PC-9 (cell line): ENCODE measurements around the gene DNM3. TPM values are rescaled to one million over a fixed set of nuclear protein-coding genes. Genes with fewer than 3 reads are reported as not detected.

Experiments
- BruUV-seq: library from RNA; stranded (reverse); fragments of 400-500 nt; replicated peaks from 2 replicates; lab custom pipeline; 2021; lab: Mats Ljungman, UMichigan
- CTCF ChIA-PET: fragments of 300-600 bp; sonication (Branson Sonifier 250); formaldehyde crosslinking; loops from one replicate; lab custom pipeline; 2022; ENCODE audit warnings: antibody characterized with exemption; lab: Charles Lee
- POLR2A ChIA-PET: fragments of 300-600 bp; sonication (Branson Sonifier 250); formaldehyde crosslinking; loops from one replicate; lab custom pipeline; 2022; ENCODE audit warnings: antibody characterized with exemption; ENCODE audit not compliant: unreplicated experiment; lab: Charles Lee
- DNase-seq, 2 experiments: peaks; one replicate each; pipeline versions ENCODE4 v3.0.0 to v3.0.0-alpha.2; 2015 to 2022; ENCODE audit warnings: mixed read lengths in 1 of 2
- H2AFZ ChIP-seq: fragments of 200-600 bp; sonication (generic); 2 replicates; pipeline ENCODE4 v1.8.1; 2017; ENCODE audit warnings: antibody characterized with exemption
- H3F3A ChIP-seq: fragments of 200-600 bp; sonication (generic); 2 replicates; pipeline ENCODE4 v1.8.1; 2017; ENCODE audit warnings: antibody characterized with exemption, mild to moderate bottlenecking, low read depth; ENCODE audit not compliant: insufficient read depth
- H3K27ac ChIP-seq: fragments of 200-600 bp; sonication (generic); 2 replicates; pipeline ENCODE4 v1.6.1; 2016; ENCODE audit warnings: mixed run types
- H3K27me3 ChIP-seq: fragments of 200-600 bp; sonication (generic); 2 replicates; pipeline ENCODE4 v1.6.1; 2016; ENCODE audit warnings: low read depth, mixed run types; ENCODE audit not compliant: insufficient read depth
- H3K36me3 ChIP-seq: fragments of 200-600 bp; sonication (generic); 2 replicates; pipeline ENCODE4 v1.6.1; 2016; ENCODE audit warnings: low read depth, mixed run types
- H3K4me1 ChIP-seq: fragments of 200-600 bp; sonication (generic); replicated peaks from 2 replicates; pipeline ENCODE4 v1.6.1; 2016; ENCODE audit warnings: mixed run types; ENCODE audit not compliant: insufficient read depth
- H3K4me2 ChIP-seq: fragments of 200-600 bp; sonication (generic); 2 replicates; pipeline ENCODE4 v1.6.1; 2017; ENCODE audit warnings: mixed run types
- H3K4me3 ChIP-seq: fragments of 200-600 bp; sonication (generic); 2 replicates; pipeline ENCODE4 v1.6.1; 2016; ENCODE audit warnings: mixed run types
- H3K79me2 ChIP-seq: fragments of 200-600 bp; sonication (generic); 2 replicates; pipeline ENCODE4 v1.6.1; 2017; ENCODE audit warnings: low read depth, mixed run types
- H3K9me2 ChIP-seq: fragments of 200-600 bp; sonication (generic); 2 replicates; pipeline ENCODE4 v1.8.1; 2017; ENCODE audit warnings: mild to moderate bottlenecking; ENCODE audit not compliant: insufficient read depth
- H3K9me3 ChIP-seq: fragments of 200-600 bp; sonication (generic); 2 replicates; pipeline ENCODE4 v1.8.1; 2016; ENCODE audit warnings: low read depth; ENCODE audit not compliant: insufficient read depth
- H4K20me1 ChIP-seq: fragments of 200-600 bp; sonication (generic); 2 replicates; pipeline ENCODE4 v1.8.1; 2017; ENCODE audit not compliant: insufficient read depth
- CTCF ChIP-seq: fragments of 200-600 bp; sonication (generic); conservative IDR thresholded peaks from 2 replicates; pipeline ENCODE4 v1.6.1; 2017; ENCODE audit warnings: mixed run types, antibody characterized with exemption, mild to moderate bottlenecking, moderate library complexity
- EZH2 ChIP-seq: fragments of 200-600 bp; sonication (generic); IDR thresholded peaks from 2 replicates; pipeline ENCODE4 v1.8.0; 2017; ENCODE audit warnings: antibody characterized with exemption, low read depth
- intact Hi-C: fragments of 100-400 bp; cut with micrococcal nuclease; formaldehyde crosslinking; loops from one replicate; pipeline ENCODE4 v1.10.0; 2022; ENCODE audit not compliant: unreplicated experiment
- total RNA-seq: library from RNA; stranded (reverse); gene quantifications from 2 replicates; pipeline ENCODE4 v1.2.3, GENCODE V29; 2021

DNM3 gene
- total RNA-seq, 1 experiment from 2014 or later = 1.7 TPM

- no peaks in the 10 kb centered on the region for H3K79me2 ChIP-seq
- no peaks in the 10 kb centered on the region; the same call in 1 of the 2 replicates for H3K9me2 ChIP-seq
- TF ChIP-seq EZH2 (no peak), CTCF (no peak)
- H3F3A ChIP-seq = peaks cover 3% of the 10 kb centered on the region; the same call in 1 of the 2 replicates
- H3K4me1 ChIP-seq = peaks cover 14% of the 10 kb centered on the region
- H3K27me3 ChIP-seq = no peaks in the 10 kb centered on the region
- no peaks in the 10 kb centered on the region for H3K9me3 ChIP-seq
- no peak overlapping the region for H2AFZ ChIP-seq
- H4K20me1 ChIP-seq = no peaks in the 10 kb centered on the region
- DNase-seq = no peak
- ChIA-PET CTCF (no interaction called here), POLR2A (no interaction called here)
- intact Hi-C loops = no loop called here
- no peak overlapping the region for H3K4me2 ChIP-seq
- H3K4me3 ChIP-seq = no peak overlapping the region
- no peaks in the 10 kb centered on the region for H3K36me3 ChIP-seq
- no peak overlapping the region for H3K27ac ChIP-seq
- no TSS peak for BruUV-seq
Observed at GRCh38 chr1:172340520-172340919, 499.2 kb downstream of the DNM3 start.

- Histone ChIP-seq H4K20me1 (no peaks in the 10 kb centered on the region), H3K27ac (no peak overlapping the region), H2AFZ (no peak overlapping the region), H3K9me3 (peaks cover 2% of the 10 kb centered on the region; the same call in 1 of the 2 replicates), H3K36me3 (no peaks in the 10 kb centered on the region), H3K79me2 (no peaks in the 10 kb centered on the region), H3K4me1 (peaks cover 14% of the 10 kb centered on the region), H3K4me3 (no peak overlapping the region), H3K4me2 (no peak overlapping the region), H3K27me3 (no peaks in the 10 kb centered on the region), H3K9me2 (no peaks in the 10 kb centered on the region; the same call in 1 of the 2 replicates), H3F3A (peaks cover 3% of the 10 kb centered on the region; the same call in 1 of the 2 replicates)
- intact Hi-C loops = no loop called here
- ChIA-PET CTCF (no interaction called here), POLR2A (no interaction called here)
- BruUV-seq = no TSS peak
- DNase-seq = no peak
- TF ChIP-seq EZH2 = no peak
- TF ChIP-seq CTCF = no peak
Observed at GRCh38 chr1:172341697-172342096, 500.4 kb downstream of the DNM3 start.

GRCh38 chr1:172342584-172343239, 501.4 kb downstream of the DNM3 start:
- no peaks in the 10 kb centered on the region; the same call in 1 of the 2 replicates for H3K36me3 ChIP-seq
- no peaks in the 10 kb centered on the region for H3K79me2 ChIP-seq
- H3F3A ChIP-seq = peaks cover 3% of the 10 kb centered on the region; the same call in 1 of the 2 replicates
- H3K4me3 ChIP-seq = no peak overlapping the region
- DNase-seq = no peak
- intact Hi-C loops = no loop called here
- peak overlapping the region; percentile 38; the same call in 1 of the 2 replicates for H3K27ac ChIP-seq
- H2AFZ ChIP-seq = no peak overlapping the region
- ChIA-PET CTCF (no interaction called here), POLR2A (no interaction called here)
- no peaks in the 10 kb centered on the region for H3K27me3 ChIP-seq
- no TSS peak for BruUV-seq
- no peaks in the 10 kb centered on the region; the same call in 1 of the 2 replicates for H3K9me2 ChIP-seq
- H3K4me1 ChIP-seq = peaks cover 14% of the 10 kb centered on the region
- peaks cover 11% of the 10 kb centered on the region; the same call in 1 of the 2 replicates for H3K9me3 ChIP-seq
- no peaks in the 10 kb centered on the region for H4K20me1 ChIP-seq
- H3K4me2 ChIP-seq = peak overlapping the region; percentile 57; the same call in 1 of the 2 replicates
- TF ChIP-seq CTCF (no peak), EZH2 (no peak)
